ENCODE measurements around the gene MAGI3. TPM values are rescaled to one million over a fixed set of nuclear protein-coding genes. Genes with fewer than 3 reads are reported as not detected.

MAGI3 gene
- polyA plus RNA-seq, 1 donor from 2014 or later, result 10.8 TPM

- TF ChIP-seq CTCF (IDR thresholded peaks at IDR 0.05; ENCODE audit: poor library complexity, severe bottlenecking), result no peak
- no peak for TF ChIP-seq REST (IDR thresholded peaks at IDR 0.05; ENCODE audit: borderline replicate concordance)
- no peak for TF ChIP-seq MXI1 (conservative IDR thresholded peaks at IDR 0.05; ENCODE audit: poor library complexity, severe bottlenecking)
- no peak for TF ChIP-seq POLR2AphosphoS5 (IDR thresholded peaks at IDR 0.05)
- TF ChIP-seq EP300 (conservative IDR thresholded peaks at IDR 0.05; ENCODE audit: poor library complexity, severe bottlenecking), result no peak
- no peak for TF ChIP-seq SMC3 (conservative IDR thresholded peaks at IDR 0.05; ENCODE audit: poor library complexity)
- no peak for TF ChIP-seq TAF1 (IDR thresholded peaks at IDR 0.05; ENCODE audit: low read depth)
- TF ChIP-seq RAD21 (conservative IDR thresholded peaks at IDR 0.05), result no peak
- no peak for TF ChIP-seq EZH2 (IDR thresholded peaks at IDR 0.05; ENCODE audit: borderline replicate concordance, insufficient read depth, low read length, poor library complexity, severe bottlenecking)
- no peaks in the 10 kb centered on the region for H3K27me3 ChIP-seq (ENCODE audit: insufficient read depth, low read depth, low read length)
- H3K9ac ChIP-seq (ENCODE audit: low read length), result no peak overlapping the region
- H3K9me2 ChIP-seq (ENCODE audit: insufficient read depth, low read length), result no peaks in the 10 kb centered on the region
- no peaks in the 10 kb centered on the region for H3F3A ChIP-seq (ENCODE audit: insufficient read depth, low read length, poor library complexity, severe bottlenecking)
- H3K4me2 ChIP-seq (ENCODE audit: low read length), result no peak overlapping the region
- H4K20me1 ChIP-seq (ENCODE audit: insufficient read depth), result no peaks in the 10 kb centered on the region
- no peak overlapping the region for H3K4me3 ChIP-seq (ENCODE audit: low read length)
- no peaks in the 10 kb centered on the region for H3K36me3 ChIP-seq (ENCODE audit: insufficient read depth, low read length)
- no peaks in the 10 kb centered on the region for H3K79me2 ChIP-seq (replicated peaks; ENCODE audit: insufficient read depth, low read length)
- no peak overlapping the region for H3K27ac ChIP-seq (ENCODE audit: low read length)
- no peak overlapping the region for H2AFZ ChIP-seq (ENCODE audit: low read depth, low read length)
- H3K9me3 ChIP-seq (ENCODE audit: low read length), result no peaks in the 10 kb centered on the region
These were observed 267.3 kb downstream of the MAGI3 start for GRCh38 chr1:113657556-113658063.

DNA sequence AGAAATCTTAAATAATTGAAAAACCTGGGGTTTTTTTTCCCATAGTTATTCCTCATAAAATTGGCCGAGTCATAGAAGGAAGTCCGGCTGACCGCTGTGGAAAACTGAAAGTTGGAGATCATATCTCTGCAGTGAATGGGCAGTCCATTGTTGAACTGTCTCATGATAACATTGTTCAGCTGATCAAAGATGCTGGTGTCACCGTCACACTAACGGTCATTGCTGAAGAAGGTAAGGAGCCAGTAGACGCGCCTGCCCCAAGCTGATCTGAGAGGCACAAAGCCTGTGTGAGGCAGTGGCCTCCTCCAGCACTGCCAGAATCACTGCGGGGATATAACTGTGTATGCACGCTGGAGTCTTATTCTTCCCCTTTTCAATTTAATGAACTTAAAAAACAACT, 268.7 kb downstream of the MAGI3 start:
- no peaks in the 10 kb centered on the region for H3F3A ChIP-seq (ENCODE audit: insufficient read depth, low read length, poor library complexity, severe bottlenecking)
- no peaks in the 10 kb centered on the region for H3K27me3 ChIP-seq (ENCODE audit: insufficient read depth, low read depth, low read length)
- no peaks in the 10 kb centered on the region for H3K9me3 ChIP-seq (ENCODE audit: low read length)
- H3K9me2 ChIP-seq (ENCODE audit: insufficient read depth, low read length), result no peaks in the 10 kb centered on the region
- no peak overlapping the region for H3K27ac ChIP-seq (ENCODE audit: low read length)
- TF ChIP-seq POLR2AphosphoS5 (IDR thresholded peaks at IDR 0.05), result no peak
- no peaks in the 10 kb centered on the region for H4K20me1 ChIP-seq (ENCODE audit: insufficient read depth)
- H3K4me2 ChIP-seq (ENCODE audit: low read length), result no peak overlapping the region
- no peaks in the 10 kb centered on the region for H3K79me2 ChIP-seq (replicated peaks; ENCODE audit: insufficient read depth, low read length)
- H2AFZ ChIP-seq (ENCODE audit: low read depth, low read length), result no peak overlapping the region
- H3K4me3 ChIP-seq (ENCODE audit: low read length), result no peak overlapping the region
- H3K36me3 ChIP-seq (ENCODE audit: insufficient read depth, low read length), result no peaks in the 10 kb centered on the region
- no peak overlapping the region for H3K9ac ChIP-seq (ENCODE audit: low read length)

GRCh38 chr1:113659556-113659955, 269.2 kb downstream of the MAGI3 start:
- Histone ChIP-seq H3F3A (ENCODE audit: insufficient read depth, low read length, poor library complexity, severe bottlenecking) (no peaks in the 10 kb centered on the region), H2AFZ (ENCODE audit: low read depth, low read length) (no peak overlapping the region), H3K27ac (ENCODE audit: low read length) (no peak overlapping the region), H3K4me2 (ENCODE audit: low read length) (no peak overlapping the region), H3K4me3 (ENCODE audit: low read length) (no peak overlapping the region), H3K79me2 (replicated peaks; ENCODE audit: insufficient read depth, low read length) (no peaks in the 10 kb centered on the region), H3K9me3 (ENCODE audit: low read length) (no peaks in the 10 kb centered on the region), H3K9ac (ENCODE audit: low read length) (no peak overlapping the region), H3K27me3 (ENCODE audit: insufficient read depth, low read depth, low read length) (no peaks in the 10 kb centered on the region), H4K20me1 (ENCODE audit: insufficient read depth) (no peaks in the 10 kb centered on the region), H3K9me2 (ENCODE audit: insufficient read depth, low read length) (no peaks in the 10 kb centered on the region), H3K36me3 (ENCODE audit: insufficient read depth, low read length) (no peaks in the 10 kb centered on the region)
- no peak for TF ChIP-seq EP300 (conservative IDR thresholded peaks at IDR 0.05; ENCODE audit: poor library complexity, severe bottlenecking)
- TF ChIP-seq REST (IDR thresholded peaks at IDR 0.05; ENCODE audit: borderline replicate concordance), result no peak
- TF ChIP-seq EZH2 (IDR thresholded peaks at IDR 0.05; ENCODE audit: borderline replicate concordance, insufficient read depth, low read length, poor library complexity, severe bottlenecking), result no peak
- TF ChIP-seq RAD21 (conservative IDR thresholded peaks at IDR 0.05), result no peak
- TF ChIP-seq POLR2AphosphoS5 (IDR thresholded peaks at IDR 0.05), result no peak
- TF ChIP-seq TAF1 (IDR thresholded peaks at IDR 0.05; ENCODE audit: low read depth), result no peak
- TF ChIP-seq CTCF (IDR thresholded peaks at IDR 0.05; ENCODE audit: poor library complexity, severe bottlenecking), result no peak
- TF ChIP-seq SMC3 (conservative IDR thresholded peaks at IDR 0.05; ENCODE audit: poor library complexity), result no peak

All from neural cell (in vitro differentiated cells).